Suppressor macrophage treated with lipopolysaccharide for 1 hour (primary cell): ENCODE measurements around the gene C1orf141.
"Not testable (repeated sequence)": the region's sequence is repeated elsewhere in the genome, so short reads cannot be mapped to it uniquely, and the experiment has no call there.

ENCODE experiments used
- DNase-seq, 3 donors: peaks; one replicate each; pipeline ENCODE4 v3.0.0-alpha.2; 2020 to 2022

The C1orf141 gene

GRCh38 chr1:67134695-67135094, at the start of gene C1orf141:
C1orf141 (minus strand) TSS chr1:67134970; CDS start chr1:67127240, 7,730 bp downstream.
- DNase-seq = peak in 2 of 3 donors; percentile 24 to 42

DNA sequence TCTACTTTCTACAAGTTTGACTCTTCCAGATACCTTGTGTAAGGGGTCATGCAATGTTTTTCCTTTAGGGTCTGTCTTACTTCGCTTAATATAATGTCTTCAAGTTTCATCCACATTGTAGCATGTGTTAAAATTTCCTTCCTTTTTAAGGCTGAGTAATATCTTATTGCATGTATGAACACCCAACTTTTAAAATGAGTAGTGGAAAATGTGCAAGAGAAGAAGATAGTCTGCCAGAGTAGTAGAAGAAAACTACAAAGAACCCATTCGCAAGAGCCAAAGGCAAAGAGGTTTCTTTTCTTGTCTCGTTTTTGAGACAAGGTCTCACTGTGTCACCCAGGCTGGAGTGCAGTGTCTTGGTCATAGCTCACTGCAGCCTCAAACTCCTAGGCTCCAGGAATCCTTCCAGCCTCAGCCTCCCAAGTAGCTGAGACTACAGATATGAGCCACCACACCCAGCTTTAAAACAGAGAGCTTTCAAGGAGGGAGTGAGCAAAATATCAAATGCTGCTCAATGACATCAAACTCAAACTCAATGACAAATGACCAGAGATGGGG, 40.8 kb upstream of the C1orf141 start:
- no peak for DNase-seq

GRCh38 chr1:67174716-67175284, 40.0 kb upstream of the C1orf141 start:
- DNase-seq = no peak

DNA sequence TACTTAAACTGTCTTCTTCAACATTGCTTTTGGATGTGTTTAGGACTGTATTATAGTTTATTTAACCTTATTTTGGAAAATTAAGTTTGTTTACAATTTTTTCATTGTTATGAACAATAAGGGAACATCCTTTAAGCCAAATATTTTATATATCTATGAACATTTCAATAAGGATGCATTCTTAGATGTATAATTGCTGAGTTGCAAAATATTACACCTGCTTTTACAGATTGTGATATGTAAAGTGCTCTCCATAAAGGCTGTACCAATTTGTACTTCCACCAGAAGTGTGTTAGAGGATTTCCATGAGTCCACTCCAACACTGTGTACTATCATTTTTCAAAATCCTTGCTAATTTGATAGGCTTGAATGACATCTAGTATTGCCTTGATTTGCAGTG, 39.2 kb upstream of the C1orf141 start:
- no peak for DNase-seq

DNA sequence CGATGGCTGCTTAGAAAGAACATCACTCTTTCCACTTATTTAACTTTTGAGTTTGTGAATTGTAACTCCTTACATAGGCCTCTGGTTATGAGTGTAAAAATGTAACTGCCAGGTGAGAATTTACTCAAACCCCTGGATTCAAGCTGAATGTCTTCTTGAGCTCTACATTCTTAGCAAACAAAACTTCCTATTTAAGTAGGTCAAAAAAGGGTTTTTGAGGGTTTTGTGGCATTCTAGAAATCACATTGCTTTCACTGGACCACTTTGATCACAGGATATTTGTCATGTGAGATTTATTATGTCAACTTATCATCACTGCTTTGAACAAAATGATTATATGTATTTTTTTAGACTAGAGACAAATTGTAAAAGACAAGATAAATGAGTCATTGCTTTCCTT, 37.2 kb upstream of the C1orf141 start:
- no peak for DNase-seq

- no peak for DNase-seq
These were observed 36.8 kb upstream of the C1orf141 start for GRCh38 chr1:67171574-67171955.

GRCh38 chr1:67170751-67171573, 36.2 kb upstream of the C1orf141 start:
- no peak for DNase-seq

GRCh38 chr1:67169932-67170331, 35.2 kb upstream of the C1orf141 start:
- no peak for DNase-seq

DNA sequence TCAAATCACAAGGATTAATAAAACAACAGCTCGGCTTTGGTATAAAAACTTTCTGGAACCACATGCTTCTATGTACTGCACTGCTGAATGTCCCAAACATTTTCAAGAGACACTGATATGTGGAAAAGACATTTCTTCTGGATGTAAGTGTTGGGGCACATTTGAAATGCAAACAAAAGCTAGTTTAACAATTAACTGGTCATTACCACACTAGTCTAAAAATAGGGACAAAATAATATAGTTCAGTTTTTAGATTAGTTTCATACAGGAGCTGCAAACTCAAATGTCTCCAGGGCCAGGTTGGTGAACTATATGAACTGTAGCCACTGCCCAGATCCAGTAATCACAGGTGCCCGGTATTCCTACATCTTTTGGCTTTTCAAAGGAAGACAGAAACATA, 34.7 kb upstream of the C1orf141 start:
- DNase-seq = no peak

DNA sequence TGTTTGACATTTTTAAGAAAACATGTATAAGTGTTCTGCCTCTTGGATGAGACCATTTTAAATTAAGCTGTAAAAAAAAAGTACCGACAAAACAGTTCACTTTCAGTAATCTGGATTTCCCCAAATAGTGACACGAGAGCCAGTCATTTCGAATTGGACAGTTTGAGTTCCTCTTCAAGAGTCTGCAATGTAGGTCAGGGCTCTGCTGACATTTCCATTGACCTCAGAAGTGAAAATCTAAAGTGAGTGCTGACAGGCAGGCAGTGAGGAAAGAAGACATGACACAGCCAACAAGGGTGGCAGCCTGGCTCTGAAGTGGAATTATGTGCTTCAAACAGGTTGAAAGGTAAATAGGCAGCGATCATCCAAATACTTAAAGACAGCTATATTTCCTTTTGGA, 31.4 kb upstream of the C1orf141 start, which contains the start of gene IL23R:
Gene IL23R (plus strand): TSS at position 259 of the 400 bp plus-strand sequence. CDS start 1,667 bp downstream, outside the sequence.
- peak; percentile 62 to 82 (median 71) for DNase-seq

- DNase-seq = no peak
These were observed 30.8 kb upstream of the C1orf141 start for GRCh38 chr1:67165468-67166041.

GRCh38 chr1:67162954-67163353, 28.2 kb upstream of the C1orf141 start:
- no peak for DNase-seq

GRCh38 chr1:67159233-67159632, 24.5 kb upstream of the C1orf141 start:
- no peak for DNase-seq

DNA sequence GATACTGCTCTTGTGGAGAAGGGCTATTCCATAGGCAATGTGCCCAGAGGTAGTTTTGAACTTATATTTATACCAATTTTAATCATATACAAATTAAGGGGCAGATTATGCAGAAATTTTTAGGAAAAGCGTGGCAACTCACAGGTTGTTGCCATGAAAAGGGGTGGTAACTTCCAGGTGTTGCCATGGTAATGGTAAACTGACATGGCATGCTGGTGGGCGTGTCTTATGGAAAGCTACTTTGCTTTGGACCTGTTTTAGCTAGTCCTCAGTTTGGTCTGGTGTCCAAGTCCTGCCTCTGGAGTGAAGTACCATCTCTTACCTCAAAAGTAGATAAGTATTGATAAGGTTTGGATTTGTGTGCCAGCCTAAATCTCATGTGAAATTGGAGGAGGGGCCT, 23.6 kb upstream of the C1orf141 start:
- DNase-seq = no peak

DNA sequence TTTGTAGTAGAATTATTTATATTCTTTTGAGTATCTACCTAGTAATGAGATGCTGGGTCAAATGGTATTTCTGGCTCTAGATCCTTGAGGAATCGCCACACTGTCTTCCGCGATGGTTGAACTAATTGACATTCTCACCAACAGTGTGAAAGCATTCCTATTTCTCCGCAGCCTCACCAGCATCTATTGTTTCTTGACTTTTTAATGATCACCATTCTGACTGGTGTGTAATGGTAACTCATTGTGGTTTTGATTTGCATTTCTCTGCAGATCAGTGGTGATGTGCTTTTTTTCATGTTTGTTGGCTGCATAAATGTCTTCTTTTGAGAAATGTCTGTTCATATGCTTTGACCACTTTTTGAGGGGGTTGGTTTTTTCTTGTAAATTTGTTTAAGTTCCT, 16.2 kb upstream of the C1orf141 start:
- DNase-seq = no peak

DNA sequence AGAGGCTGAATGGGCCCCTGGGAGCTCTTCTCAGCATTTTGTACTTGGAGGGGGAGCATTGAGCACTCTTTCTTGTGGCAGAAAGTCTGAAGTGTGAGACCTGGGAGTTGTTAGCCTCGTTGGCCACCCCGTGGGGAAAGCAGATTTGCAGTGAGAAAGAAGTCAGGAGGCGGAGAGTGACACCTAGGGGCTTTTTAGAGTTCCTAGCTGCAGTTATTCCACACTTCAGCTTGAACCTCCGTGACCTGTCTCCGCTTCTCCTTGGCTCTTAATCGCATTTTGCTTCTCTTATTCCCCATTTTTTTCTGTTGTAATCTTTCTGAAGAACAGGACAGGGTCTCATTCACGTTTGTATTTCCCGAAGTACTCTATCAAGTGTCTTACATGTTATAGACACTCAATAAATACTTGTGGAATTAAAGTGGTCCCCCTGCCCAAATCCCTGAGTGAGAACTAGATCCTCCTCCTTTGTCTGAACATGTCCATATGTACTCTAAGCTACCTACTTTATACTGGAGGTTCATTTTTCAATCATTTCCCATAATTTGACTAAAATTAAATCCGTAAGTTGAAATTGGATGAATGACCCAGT, 14.5 kb upstream of the C1orf141 start:
- peak; percentile 64 to 74 (median 66) for DNase-seq

DNA sequence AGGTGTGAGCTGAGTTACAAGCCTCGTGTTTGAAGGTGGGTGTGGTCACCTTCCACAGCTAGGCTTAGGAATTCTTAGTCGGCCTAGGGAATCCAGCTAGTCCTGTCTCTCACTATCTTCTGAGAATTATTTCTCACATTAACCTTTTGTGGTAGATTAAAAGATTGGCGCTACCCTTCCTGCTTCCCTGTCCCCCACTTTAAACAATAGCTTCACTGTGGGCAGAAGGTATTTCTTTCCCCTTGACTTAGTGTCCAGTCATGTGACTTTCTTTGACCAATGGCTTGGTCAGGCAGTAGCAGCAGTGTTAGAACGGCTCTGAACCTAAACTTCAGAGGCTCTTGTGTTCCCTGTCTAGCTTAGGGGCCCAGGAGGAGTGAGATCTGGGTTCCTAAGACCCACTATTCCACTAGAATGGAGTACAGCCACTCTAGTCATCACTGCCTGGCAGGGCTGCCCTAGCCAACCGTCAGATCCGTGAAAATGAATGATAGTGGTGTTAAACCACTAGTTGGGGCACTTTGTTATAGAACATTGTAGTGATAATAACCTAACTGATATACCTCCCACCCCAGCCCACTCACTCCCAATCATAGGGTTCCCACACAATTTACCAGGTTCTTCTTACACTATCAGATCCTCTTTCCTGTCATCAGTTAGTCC, 13.9 kb upstream of the C1orf141 start:
- no peak for DNase-seq

- not testable (repeated sequence) for DNase-seq
These were observed 13.2 kb upstream of the C1orf141 start for GRCh38 chr1:67147973-67148372.

- DNase-seq = no peak
These were observed 11.8 kb upstream of the C1orf141 start for GRCh38 chr1:67146539-67146938.

GRCh38 chr1:67146101-67146500, 11.3 kb upstream of the C1orf141 start:
- DNase-seq = no peak

GRCh38 chr1:67144696-67145095, 9.9 kb upstream of the C1orf141 start:
- peak in 1 of 3 donors; percentile 4 for DNase-seq

GRCh38 chr1:67143966-67144365, 9.2 kb upstream of the C1orf141 start:
- DNase-seq = no peak

DNA sequence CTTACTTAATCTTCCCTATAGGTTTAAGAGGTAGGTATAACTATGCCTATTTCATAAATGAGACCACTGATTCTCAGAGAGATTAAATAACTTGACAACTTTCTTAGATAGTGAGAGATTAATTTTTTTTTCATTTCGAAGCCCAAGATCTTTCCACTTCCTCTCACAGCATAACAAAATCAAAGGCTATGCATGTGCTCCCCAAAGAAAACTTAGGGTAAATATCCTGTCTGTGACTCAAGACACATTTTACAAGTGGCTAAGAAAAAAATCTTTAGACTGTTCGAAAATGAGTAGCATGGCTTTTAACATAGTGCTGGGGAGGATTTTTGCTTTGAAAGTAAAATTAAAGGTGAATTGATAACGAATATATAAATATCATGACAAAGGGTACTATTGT, 8.2 kb upstream of the C1orf141 start:
- DNase-seq = no peak
